ENCODE data around the gene SYNDIG1.

Gene SYNDIG1

DNA sequence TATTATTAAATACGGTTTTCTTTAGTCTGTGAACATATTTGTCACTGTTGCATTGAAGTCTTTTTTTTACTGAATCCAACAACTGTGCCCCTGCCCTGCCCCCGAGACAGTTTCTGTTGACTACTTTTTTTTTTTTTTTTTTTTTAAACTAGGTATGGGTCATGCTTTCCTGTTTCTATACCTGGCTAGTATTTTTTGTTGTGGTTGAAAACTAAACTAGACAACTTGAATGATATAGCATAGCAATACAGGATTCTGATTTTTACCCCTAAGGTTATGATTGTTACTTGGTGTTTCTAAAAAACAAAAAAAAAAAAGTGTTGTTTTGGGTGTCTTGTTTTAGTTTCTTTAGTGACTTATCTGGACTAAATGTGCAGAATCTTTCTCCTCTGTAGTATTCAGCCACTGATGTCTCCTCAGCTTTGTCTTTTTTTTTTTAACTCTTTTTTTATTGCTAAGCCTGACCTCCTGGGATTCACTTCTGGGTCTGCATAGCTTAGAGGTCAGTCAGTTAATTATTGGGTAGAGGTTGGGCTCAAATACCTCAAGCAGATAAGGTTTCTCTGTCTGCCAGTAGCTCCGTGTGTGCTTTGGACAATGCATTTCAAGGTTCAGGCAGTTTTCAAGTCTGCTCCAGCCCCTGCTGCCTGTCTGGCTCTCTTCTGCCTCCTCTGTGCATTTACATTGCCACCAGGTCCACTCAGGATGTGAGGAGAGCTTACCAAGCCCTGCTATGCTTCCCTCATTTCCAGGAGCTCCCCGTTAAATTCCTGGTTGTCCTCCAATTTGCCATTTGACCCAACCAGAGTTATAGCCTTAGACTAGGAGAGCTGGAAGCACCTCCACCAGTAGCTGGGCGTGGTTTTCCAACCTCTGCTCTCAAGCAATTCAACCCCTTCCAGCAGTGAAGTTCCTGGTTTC is 91.4 kb downstream of the SYNDIG1 start:
- DNase-seq (ENCODE audit: low spot score), result no peak

DNA sequence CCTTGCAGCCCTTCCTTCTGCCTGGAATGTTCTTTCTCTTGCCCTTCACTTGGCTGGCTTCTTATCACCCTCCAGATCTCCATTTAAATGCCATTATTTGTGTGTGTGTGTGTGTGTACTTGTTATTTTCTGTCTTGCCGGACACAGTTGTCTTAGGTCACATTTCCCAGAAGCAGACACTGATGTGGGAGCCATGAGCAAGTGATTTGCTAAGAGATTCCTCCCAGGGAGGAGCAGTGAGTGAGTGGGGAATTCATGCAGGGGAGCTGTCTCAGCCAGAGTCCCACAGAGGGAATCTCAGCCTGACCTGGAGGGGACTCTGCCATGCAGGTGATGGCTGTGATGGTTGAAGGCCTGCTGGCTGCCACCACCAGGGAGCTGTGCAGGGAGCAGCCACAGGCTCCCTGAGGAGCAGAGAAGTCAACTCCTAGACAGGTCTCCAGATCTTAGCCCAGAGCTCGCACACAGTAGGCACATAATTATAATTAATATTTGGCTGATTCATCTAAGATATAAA is 96.5 kb downstream of the SYNDIG1 start:
- no peak for DNase-seq (ENCODE audit: low spot score)

DNA sequence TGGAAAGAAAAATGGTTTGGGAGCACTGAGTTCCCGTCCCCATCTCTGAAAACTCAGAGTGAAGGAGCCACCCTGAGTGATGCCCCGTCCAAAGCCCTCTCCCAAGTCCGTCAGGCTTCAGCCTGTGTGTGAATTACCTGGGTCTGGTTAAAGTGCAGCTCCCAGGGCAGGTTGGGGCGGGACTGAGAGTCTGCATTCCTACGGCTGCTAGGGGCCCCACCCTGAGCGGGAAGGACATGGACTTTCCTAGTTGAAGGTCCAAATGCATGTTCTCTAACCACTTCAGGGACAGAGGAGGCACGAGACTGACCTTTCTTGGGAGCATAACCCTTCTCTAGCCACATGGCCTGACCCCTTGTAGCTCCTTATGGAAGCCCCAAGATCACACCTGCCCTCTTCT is 97.2 kb downstream of the SYNDIG1 start:
- DNase-seq (ENCODE audit: low spot score), result no peak

DNA sequence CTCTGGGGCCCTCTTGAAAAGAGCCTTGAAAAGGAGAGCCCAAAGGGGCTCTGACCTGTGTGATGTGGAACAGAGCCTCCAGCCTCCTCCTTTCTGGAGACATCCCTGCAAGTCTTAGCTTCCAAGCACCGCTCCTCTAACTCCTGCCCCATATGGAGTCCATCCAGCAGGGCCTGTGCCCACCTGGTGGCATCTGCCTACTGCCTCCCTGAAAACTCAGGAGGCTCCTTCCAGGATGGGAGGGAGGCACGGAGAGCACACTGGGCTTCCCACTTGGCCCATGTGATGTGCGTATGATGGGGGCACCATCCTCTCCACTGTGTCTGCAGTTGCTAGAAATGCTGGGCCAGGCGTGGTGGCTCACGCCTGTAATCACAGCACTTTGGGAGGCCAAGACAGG is 98.1 kb downstream of the SYNDIG1 start:
- DNase-seq (ENCODE audit: low spot score), result no peak

DNA sequence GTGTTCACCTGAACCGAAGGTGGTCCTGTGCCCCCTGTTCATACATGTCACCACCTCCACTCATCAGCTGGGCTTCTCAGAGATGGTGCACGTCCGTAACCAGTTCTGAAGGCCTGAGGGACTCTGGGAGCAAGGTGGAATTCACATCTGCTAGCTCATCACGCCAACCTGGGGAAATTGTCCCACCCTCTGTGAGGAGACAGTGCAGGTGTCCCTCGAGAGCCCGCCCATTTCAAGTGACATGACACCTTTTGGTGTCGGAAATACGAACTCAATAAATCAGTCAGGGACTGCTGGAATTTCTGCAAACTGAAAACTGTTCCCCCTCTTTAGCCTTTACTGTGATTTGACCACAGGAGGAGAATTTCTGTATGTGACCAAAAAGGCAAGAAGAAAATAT is 99.4 kb downstream of the SYNDIG1 start:
- DNase-seq (ENCODE audit: low spot score), result no peak

DNA sequence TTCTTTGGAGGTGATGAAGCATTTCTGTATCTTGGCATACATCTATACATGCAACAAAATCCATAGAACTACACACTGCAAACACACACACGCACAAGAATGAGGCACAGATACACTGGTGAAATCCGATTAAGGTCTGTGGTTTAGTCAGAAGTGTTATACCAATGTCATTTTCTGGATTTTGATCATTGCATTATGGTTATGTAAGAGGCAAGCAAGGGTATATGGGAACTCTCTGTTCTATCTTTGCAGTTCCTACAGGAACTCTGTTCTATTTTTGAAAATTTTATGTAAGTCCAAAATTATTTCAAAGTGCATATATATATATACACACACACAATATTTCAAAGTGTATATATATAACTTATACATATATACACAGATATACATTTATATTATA is 101.7 kb downstream of the SYNDIG1 start:
- no peak for DNase-seq (ENCODE audit: low spot score)

DNA sequence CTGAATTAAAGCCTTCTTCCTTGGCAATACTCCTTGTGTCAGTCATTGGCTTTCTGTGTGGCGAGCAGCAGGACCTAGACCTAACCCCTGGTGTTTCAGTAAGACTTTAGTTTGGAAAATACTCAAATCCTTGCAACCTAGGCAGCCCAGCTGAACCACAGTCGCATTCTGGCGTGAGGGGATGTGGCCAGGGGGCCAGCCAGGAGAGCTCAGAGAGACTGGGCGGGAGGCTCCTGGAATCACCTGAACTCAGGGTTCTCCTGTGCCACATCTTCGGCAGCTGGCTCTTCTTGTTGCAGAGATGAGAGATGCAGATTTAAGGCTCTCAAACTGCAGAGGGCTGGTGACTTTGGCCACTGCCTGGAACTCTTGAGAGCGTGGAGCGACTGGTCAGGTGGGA is 102.7 kb downstream of the SYNDIG1 start:
- DNase-seq (ENCODE audit: low spot score), result no peak

- no peak for DNase-seq (ENCODE audit: low spot score)
Measured at GRCh38 chr20:24572862-24573261, 103.4 kb downstream of the SYNDIG1 start.

GRCh38 chr20:24573557-24573956 is 104.1 kb downstream of the SYNDIG1 start:
- no peak for DNase-seq (ENCODE audit: low spot score)

DNA sequence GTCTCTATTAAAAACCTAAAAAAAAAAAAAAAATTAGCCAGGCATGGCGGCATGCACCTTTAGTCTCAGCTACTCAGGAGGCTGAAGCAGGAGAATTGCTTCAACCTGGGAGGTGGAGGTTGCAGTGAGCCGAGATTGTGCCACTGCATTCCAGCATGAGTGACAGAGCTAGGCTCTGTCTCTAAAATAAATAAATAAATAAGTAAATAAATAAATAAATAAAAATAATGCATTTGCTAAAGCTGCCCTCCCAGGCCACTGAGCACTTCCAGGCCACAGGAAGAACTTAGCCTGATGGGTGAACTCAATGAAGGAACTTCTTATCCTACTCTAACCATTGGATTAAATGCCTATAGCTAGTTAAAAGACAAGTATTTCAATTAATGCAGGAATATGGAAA is 104.9 kb downstream of the SYNDIG1 start:
- DNase-seq (ENCODE audit: low spot score), result no peak

DNA sequence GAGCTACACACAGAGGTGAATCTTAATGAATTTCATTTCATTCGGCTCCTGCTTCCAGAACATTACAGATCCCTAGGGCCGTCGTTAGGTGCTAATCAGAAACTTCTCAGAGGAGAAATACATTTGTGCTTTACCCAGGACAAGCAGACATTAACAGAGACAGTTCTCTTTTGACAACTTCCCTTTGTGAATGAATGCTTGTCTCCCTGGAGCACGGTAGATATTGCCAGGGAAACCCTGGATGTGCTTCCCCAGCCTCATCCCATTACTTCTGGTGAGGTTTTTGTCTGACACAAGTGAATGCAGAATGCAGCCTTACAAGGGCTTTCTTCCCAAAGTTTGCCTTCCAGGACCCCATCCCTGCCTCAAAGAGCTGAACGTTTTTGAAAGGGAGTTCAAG is 105.4 kb downstream of the SYNDIG1 start:
- DNase-seq (ENCODE audit: low spot score), result no peak

DNA sequence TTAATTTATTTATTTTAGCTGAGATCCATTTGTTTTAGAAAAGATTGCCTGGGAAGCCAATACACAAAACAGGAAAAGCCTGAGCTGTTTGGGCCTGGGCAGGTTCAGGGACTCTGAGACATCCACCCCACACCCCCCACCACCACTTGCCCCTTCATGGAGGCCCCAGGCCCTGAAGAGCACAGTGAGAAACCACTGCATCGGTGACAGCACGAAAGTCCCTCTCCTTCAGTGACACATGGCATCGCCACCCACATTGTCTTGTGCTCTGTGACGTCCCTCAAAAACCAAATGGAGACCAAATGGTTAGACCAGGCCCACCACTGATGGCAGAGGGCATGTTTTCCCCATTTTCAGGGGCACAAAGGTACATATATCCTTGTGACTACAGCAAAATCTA is 106.4 kb downstream of the SYNDIG1 start:
- no peak for DNase-seq (ENCODE audit: low spot score)

DNA sequence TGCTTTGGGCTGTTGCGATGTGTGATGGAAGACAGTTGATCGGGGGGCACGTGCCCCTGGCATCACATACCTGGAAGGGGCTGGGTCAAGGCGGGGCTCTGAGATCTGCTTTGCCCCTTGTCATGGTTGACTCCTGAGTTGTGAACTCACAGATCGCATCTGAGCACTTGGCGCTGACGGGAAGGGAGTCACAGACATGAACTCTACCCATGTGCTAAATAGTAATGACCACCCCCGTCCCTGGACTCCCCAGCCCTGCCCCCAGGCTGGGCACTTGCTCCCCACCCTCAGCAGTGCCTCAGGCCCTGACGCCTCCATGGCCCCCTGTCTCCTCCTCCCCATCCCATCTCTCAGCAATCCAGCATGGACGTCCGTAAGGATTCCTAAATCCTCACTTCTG is 107.0 kb downstream of the SYNDIG1 start:
- DNase-seq (ENCODE audit: low spot score), result no peak

- DNase-seq (ENCODE audit: low spot score), result no peak
Measured at GRCh38 chr20:24577271-24577909, 108.0 kb downstream of the SYNDIG1 start.

- no peak for DNase-seq (ENCODE audit: low spot score)
Measured at GRCh38 chr20:24578567-24579415, 109.4 kb downstream of the SYNDIG1 start.

- DNase-seq (ENCODE audit: low spot score), result no peak
Measured at GRCh38 chr20:24579475-24579874, 110.0 kb downstream of the SYNDIG1 start.

- DNase-seq (ENCODE audit: low spot score), result no peak
Measured at GRCh38 chr20:24580006-24580405, 110.6 kb downstream of the SYNDIG1 start.

DNA sequence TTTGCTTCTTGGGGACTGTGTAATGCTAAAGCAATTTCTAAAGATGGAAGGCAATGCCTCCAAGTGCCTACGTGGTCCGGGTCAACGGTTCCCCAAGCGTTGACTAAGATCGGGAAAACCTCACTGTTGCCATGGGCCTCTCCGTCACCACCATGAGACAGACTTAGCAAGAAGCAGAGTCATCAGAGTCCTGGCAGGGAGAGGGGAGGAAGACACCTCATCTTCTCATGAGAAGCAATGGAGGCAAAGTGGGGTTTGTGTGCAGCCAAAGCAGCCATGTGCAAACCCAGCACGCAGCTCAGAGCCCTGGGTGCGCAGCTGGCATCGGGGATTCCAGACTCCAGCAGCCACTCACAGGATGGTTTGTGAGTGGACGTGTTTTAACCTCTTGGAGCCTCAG is 111.4 kb downstream of the SYNDIG1 start:
- DNase-seq (ENCODE audit: low spot score), result no peak

- DNase-seq (ENCODE audit: low spot score), result no peak
Measured at GRCh38 chr20:24581443-24582170, 112.2 kb downstream of the SYNDIG1 start.

DNA sequence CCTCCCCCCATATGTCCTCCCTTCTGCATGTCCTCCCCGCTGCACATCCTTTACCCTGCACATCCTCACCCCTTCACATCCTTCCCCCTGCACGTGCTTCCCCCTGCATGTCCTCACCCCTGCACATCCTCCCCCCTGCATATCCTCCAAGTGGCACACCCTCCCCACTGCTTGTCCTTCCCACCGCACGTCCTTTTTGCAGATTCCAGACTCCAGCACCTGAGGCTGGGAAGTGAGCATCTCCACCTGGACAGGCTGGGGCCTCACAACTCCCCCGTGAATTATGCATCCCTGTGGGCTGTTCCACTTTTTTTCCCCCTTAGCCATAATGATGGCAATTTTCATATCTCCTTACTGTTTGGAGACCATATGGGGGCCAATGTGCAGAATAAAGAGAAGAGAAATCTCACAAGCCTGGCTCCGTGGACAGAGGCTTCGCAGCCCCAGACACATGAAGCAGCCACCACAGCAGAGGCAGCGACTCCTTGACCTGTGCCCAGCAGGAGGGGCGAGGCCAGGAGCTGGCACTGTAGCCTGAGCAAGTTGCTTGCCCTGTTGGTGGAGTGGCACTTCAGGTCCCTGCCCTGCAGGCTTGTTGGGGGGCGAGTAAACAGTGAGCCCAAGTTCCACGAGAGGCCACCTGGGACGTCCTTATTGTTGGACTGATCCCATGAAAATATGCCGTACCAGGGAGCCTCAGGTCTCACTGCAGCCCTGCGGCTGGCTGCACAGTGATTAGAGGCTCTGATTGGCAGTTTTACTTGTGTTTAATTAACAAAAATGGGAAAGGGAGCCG is 113.1 kb downstream of the SYNDIG1 start:
- DNase-seq (ENCODE audit: low spot score), result no peak
